Astrocyte of the spinal cord (primary cell): ENCODE results near the gene KCNT1.

Experiments used
- DNase-seq: peaks from one replicate; pipeline ENCODE4 v3.0.0; 2011; ENCODE audit warnings: low read depth, low spot score
- H3K4me3 ChIP-seq: 2 replicates; pipeline ENCODE4 v1.5.1; 2011; ENCODE audit warnings: low read depth, mild to moderate bottlenecking, low read length, moderate library complexity
- CTCF ChIP-seq: IDR thresholded peaks from 2 replicates; pipeline ENCODE4 v1.5.1; 2012; ENCODE audit warnings: low read depth, mild to moderate bottlenecking, low read length, inconsistent platforms
- in situ Hi-C: cut with HindIII; loops from 2 replicates; pipeline ENCODE4 v1.10.0; 2017; ENCODE audit warnings: low sequenced_read_pairs

The KCNT1 gene

GRCh38 chr9:135817951-135818717 lies 116.1 kb downstream of the KCNT1 start:
- TF ChIP-seq CTCF = no peak

GRCh38 chr9:135818718-135819475 lies 116.9 kb downstream of the KCNT1 start:
- no peak overlapping the region for H3K4me3 ChIP-seq
- in situ Hi-C loops = no loop called here
- TF ChIP-seq CTCF = no peak
- no peak for DNase-seq

More at GRCh38 chr9:135817951-135818717, 116.1 kb downstream of the KCNT1 start:
- in situ Hi-C loops = no loop called here
- no peak overlapping the region for H3K4me3 ChIP-seq
- no peak for DNase-seq

- no peak for DNase-seq
- no peak for TF ChIP-seq CTCF
- in situ Hi-C loops = no loop called here
- no peak overlapping the region for H3K4me3 ChIP-seq
These were observed 117.9 kb downstream of the KCNT1 start for GRCh38 chr9:135819905-135820304.

GRCh38 chr9:135820661-135821060 lies 118.7 kb downstream of the KCNT1 start:
- no peak overlapping the region for H3K4me3 ChIP-seq
- DNase-seq = no peak
- in situ Hi-C loops = no loop called here
- no peak for TF ChIP-seq CTCF

- no peak overlapping the region for H3K4me3 ChIP-seq
- in situ Hi-C loops = no loop called here
- DNase-seq = no peak
- TF ChIP-seq CTCF = no peak
These were observed 119.1 kb downstream of the KCNT1 start for GRCh38 chr9:135821116-135821515.

GRCh38 chr9:135821733-135822373 lies 119.9 kb downstream of the KCNT1 start:
- H3K4me3 ChIP-seq = no peak overlapping the region
- DNase-seq = no peak
- in situ Hi-C loops = no loop called here
- no peak for TF ChIP-seq CTCF
